ENCODE measurements around the gene CRK. TPM values are rescaled to one million over a fixed set of nuclear protein-coding genes. Genes with fewer than 3 reads are reported as not detected.

The CRK gene
- total and polyA plus RNA-seq, 10 of the 15 experiments (the other 5 are each of a cell fraction or from before 2014, with no cell fraction given), result 11.1 to 23.8 (median 20.5) TPM

DNA sequence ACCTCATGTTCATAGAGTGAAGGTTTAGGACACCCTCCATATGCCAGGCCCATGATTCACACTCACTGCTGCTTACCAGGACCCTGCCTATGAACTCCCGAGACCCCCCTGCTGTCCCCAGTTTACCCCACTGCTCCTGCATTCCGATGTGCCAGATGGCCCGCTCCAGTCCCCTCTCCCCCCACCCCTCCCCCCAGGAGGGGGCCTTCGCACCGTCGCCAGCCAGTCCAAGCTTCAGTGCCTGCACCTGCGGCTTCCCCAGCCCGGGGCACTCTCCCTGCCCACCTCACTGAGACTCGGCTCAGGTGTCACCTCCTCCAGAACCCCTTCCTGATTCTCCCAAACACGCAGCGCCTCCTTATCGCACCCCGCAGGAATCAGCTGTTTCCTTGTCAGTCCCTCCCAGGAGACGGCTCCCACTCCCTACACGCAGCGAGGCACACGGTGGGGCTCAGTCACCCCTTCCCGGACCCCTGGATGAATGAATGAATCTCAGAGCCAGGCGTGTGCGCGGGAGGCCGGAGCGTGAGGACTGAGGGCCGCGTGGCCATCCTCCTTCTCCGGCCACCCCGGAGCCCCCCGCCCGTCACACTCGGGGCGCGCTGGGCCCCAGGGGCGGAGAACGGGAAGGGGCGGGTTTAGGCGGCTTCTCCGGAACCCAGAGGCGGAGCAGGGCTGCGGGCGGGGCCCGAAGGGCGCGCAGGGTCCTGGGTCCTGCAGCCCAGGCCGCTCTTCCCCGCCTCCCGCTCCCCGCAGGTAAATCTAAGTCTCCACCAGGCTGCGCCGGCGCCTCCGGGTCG is 34.8 kb upstream of the CRK start (continued):
- TF ChIP-seq RFX5 (IDR thresholded peaks at IDR 0.05; ENCODE audit: low read depth, low read length) (no peak), SPI1 (IDR thresholded peaks at IDR 0.05; ENCODE audit: borderline replicate concordance, insufficient read depth, low read depth, low read length) (no peak), TAF1 (IDR thresholded peaks at IDR 0.05; ENCODE audit: borderline replicate concordance, low read depth, low read length) (no peak), SIX5 (IDR thresholded peaks at IDR 0.05; ENCODE audit: low read depth, low read length, severe bottlenecking) (no peak), IRF4 (IDR thresholded peaks at IDR 0.05; ENCODE audit: low read depth, low read length) (no peak), IKZF2 (IDR thresholded peaks at IDR 0.05) (peak in 1 of 2 experiments; percentile 17; a peak in 1 of 4 replicates), ZNF217 (IDR thresholded peaks at IDR 0.05) (no peak), MYC (IDR thresholded peaks at IDR 0.05; ENCODE audit: insufficient read depth, insufficient read length, insufficient replicate concordance, low read length, severe bottlenecking) (no peak), ATF7 (IDR thresholded peaks at IDR 0.05; ENCODE audit: low read depth) (no peak), YY1 (IDR thresholded peaks at IDR 0.05; ENCODE audit: low read depth, low read length) (no peak), CBX3 (IDR thresholded peaks at IDR 0.05; ENCODE audit: borderline replicate concordance, low read depth) (no peak), GATAD2B (conservative IDR thresholded peaks at IDR 0.05; ENCODE audit: low read depth) (0 out of 2 replicates have a peak, but pooled peaks have one; percentile 32), ASH2L (IDR thresholded peaks at IDR 0.05; ENCODE audit: borderline replicate concordance, low read depth) (no peak)
- TF ChIP-seq, protein P1, sequence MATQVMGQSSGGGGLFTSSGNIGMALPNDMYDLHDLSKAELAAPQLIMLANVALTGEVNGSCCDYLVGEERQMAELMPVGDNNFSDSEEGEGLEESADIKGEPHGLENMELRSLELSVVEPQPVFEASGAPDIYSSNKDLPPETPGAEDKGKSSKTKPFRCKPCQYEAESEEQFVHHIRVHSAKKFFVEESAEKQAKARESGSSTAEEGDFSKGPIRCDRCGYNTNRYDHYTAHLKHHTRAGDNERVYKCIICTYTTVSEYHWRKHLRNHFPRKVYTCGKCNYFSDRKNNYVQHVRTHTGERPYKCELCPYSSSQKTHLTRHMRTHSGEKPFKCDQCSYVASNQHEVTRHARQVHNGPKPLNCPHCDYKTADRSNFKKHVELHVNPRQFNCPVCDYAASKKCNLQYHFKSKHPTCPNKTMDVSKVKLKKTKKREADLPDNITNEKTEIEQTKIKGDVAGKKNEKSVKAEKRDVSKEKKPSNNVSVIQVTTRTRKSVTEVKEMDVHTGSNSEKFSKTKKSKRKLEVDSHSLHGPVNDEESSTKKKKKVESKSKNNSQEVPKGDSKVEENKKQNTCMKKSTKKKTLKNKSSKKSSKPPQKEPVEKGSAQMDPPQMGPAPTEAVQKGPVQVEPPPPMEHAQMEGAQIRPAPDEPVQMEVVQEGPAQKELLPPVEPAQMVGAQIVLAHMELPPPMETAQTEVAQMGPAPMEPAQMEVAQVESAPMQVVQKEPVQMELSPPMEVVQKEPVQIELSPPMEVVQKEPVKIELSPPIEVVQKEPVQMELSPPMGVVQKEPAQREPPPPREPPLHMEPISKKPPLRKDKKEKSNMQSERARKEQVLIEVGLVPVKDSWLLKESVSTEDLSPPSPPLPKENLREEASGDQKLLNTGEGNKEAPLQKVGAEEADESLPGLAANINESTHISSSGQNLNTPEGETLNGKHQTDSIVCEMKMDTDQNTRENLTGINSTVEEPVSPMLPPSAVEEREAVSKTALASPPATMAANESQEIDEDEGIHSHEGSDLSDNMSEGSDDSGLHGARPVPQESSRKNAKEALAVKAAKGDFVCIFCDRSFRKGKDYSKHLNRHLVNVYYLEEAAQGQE (IDR thresholded peaks at IDR 0.05; ENCODE audit: low read depth, low read length), result no peak
- TF ChIP-seq, protein P2, sequence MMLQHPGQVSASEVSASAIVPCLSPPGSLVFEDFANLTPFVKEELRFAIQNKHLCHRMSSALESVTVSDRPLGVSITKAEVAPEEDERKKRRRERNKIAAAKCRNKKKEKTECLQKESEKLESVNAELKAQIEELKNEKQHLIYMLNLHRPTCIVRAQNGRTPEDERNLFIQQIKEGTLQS (IDR thresholded peaks at IDR 0.05; ENCODE audit: borderline replicate concordance, extremely low read depth, low read depth, low read length), result no peak
- TF ChIP-seq, protein P3, sequence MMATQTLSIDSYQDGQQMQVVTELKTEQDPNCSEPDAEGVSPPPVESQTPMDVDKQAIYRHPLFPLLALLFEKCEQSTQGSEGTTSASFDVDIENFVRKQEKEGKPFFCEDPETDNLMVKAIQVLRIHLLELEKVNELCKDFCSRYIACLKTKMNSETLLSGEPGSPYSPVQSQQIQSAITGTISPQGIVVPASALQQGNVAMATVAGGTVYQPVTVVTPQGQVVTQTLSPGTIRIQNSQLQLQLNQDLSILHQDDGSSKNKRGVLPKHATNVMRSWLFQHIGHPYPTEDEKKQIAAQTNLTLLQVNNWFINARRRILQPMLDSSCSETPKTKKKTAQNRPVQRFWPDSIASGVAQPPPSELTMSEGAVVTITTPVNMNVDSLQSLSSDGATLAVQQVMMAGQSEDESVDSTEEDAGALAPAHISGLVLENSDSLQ (IDR thresholded peaks at IDR 0.05), result peak; percentile 51
- TF ChIP-seq, protein P4, sequence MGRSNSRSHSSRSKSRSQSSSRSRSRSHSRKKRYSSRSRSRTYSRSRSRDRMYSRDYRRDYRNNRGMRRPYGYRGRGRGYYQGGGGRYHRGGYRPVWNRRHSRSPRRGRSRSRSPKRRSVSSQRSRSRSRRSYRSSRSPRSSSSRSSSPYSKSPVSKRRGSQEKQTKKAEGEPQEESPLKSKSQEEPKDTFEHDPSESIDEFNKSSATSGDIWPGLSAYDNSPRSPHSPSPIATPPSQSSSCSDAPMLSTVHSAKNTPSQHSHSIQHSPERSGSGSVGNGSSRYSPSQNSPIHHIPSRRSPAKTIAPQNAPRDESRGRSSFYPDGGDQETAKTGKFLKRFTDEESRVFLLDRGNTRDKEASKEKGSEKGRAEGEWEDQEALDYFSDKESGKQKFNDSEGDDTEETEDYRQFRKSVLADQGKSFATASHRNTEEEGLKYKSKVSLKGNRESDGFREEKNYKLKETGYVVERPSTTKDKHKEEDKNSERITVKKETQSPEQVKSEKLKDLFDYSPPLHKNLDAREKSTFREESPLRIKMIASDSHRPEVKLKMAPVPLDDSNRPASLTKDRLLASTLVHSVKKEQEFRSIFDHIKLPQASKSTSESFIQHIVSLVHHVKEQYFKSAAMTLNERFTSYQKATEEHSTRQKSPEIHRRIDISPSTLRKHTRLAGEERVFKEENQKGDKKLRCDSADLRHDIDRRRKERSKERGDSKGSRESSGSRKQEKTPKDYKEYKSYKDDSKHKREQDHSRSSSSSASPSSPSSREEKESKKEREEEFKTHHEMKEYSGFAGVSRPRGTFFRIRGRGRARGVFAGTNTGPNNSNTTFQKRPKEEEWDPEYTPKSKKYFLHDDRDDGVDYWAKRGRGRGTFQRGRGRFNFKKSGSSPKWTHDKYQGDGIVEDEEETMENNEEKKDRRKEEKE (IDR thresholded peaks at IDR 0.05), result no peak
- TF ChIP-seq, protein P5, sequence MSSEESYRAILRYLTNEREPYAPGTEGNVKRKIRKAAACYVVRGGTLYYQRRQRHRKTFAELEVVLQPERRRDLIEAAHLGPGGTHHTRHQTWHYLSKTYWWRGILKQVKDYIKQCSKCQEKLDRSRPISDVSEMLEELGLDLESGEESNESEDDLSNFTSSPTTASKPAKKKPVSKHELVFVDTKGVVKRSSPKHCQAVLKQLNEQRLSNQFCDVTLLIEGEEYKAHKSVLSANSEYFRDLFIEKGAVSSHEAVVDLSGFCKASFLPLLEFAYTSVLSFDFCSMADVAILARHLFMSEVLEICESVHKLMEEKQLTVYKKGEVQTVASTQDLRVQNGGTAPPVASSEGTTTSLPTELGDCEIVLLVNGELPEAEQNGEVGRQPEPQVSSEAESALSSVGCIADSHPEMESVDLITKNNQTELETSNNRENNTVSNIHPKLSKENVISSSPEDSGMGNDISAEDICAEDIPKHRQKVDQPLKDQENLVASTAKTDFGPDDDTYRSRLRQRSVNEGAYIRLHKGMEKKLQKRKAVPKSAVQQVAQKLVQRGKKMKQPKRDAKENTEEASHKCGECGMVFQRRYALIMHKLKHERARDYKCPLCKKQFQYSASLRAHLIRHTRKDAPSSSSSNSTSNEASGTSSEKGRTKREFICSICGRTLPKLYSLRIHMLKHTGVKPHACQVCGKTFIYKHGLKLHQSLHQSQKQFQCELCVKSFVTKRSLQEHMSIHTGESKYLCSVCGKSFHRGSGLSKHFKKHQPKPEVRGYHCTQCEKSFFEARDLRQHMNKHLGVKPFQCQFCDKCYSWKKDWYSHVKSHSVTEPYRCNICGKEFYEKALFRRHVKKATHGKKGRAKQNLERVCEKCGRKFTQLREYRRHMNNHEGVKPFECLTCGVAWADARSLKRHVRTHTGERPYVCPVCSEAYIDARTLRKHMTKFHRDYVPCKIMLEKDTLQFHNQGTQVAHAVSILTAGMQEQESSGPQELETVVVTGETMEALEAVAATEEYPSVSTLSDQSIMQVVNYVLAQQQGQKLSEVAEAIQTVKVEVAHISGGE (CRISPR knock-in tag; IDR thresholded peaks at IDR 0.05), result no peak
